HG03097 (cell line): ENCODE data around the gene SH3PXD2A.

Experiments used
- ATAC-seq: cut with Tn5 transposase; IDR thresholded peaks from one replicate; pipeline ENCODE4 v1.9.1; 2021; ENCODE audit not compliant: unreplicated experiment, low FRiP score

The SH3PXD2A gene

GRCh38 chr10:103795634-103796270 is 59.6 kb downstream of the SH3PXD2A start:
- no peak for ATAC-seq

- no peak for ATAC-seq
Observed at GRCh38 chr10:103794996-103795395, 60.4 kb downstream of the SH3PXD2A start.

GRCh38 chr10:103793920-103794883 is 61.2 kb downstream of the SH3PXD2A start:
- no peak for ATAC-seq

GRCh38 chr10:103793429-103793828 is 61.9 kb downstream of the SH3PXD2A start:
- ATAC-seq = no peak

- ATAC-seq = no peak
Observed at GRCh38 chr10:103792547-103792946, 62.8 kb downstream of the SH3PXD2A start.

GRCh38 chr10:103791858-103792257 is 63.5 kb downstream of the SH3PXD2A start:
- ATAC-seq = no peak

- ATAC-seq = no peak
Observed at GRCh38 chr10:103791291-103791690, 64.1 kb downstream of the SH3PXD2A start.

GRCh38 chr10:103790580-103790979 is 64.8 kb downstream of the SH3PXD2A start:
- no peak for ATAC-seq

- ATAC-seq = no peak
Observed at GRCh38 chr10:103789771-103790201, 65.6 kb downstream of the SH3PXD2A start.

GRCh38 chr10:103789161-103789560 is 66.2 kb downstream of the SH3PXD2A start:
- no peak for ATAC-seq

GRCh38 chr10:103787331-103787730 is 68.0 kb downstream of the SH3PXD2A start:
- ATAC-seq = no peak

GRCh38 chr10:103786020-103786419 is 69.4 kb downstream of the SH3PXD2A start:
- ATAC-seq = no peak

- ATAC-seq = no peak
Observed at GRCh38 chr10:103784723-103785418, 70.5 kb downstream of the SH3PXD2A start.

- ATAC-seq = no peak
Observed at GRCh38 chr10:103784089-103784488, 71.3 kb downstream of the SH3PXD2A start.

- no peak for ATAC-seq
Observed at GRCh38 chr10:103783681-103784080, 71.7 kb downstream of the SH3PXD2A start.

- no peak for ATAC-seq
Observed at GRCh38 chr10:103781329-103782061, 73.9 kb downstream of the SH3PXD2A start.

GRCh38 chr10:103780242-103781149 is 74.9 kb downstream of the SH3PXD2A start:
- ATAC-seq = no peak

GRCh38 chr10:103778358-103779139 is 76.8 kb downstream of the SH3PXD2A start:
- ATAC-seq = no peak
